EH (cell line): ENCODE results near the gene IGSF1.

ENCODE experiments used
- DNase-seq: peaks from one replicate; pipeline ENCODE4 v3.0.0-alpha.2; 2015; ENCODE audit warnings: low read depth

Gene IGSF1, protein sequence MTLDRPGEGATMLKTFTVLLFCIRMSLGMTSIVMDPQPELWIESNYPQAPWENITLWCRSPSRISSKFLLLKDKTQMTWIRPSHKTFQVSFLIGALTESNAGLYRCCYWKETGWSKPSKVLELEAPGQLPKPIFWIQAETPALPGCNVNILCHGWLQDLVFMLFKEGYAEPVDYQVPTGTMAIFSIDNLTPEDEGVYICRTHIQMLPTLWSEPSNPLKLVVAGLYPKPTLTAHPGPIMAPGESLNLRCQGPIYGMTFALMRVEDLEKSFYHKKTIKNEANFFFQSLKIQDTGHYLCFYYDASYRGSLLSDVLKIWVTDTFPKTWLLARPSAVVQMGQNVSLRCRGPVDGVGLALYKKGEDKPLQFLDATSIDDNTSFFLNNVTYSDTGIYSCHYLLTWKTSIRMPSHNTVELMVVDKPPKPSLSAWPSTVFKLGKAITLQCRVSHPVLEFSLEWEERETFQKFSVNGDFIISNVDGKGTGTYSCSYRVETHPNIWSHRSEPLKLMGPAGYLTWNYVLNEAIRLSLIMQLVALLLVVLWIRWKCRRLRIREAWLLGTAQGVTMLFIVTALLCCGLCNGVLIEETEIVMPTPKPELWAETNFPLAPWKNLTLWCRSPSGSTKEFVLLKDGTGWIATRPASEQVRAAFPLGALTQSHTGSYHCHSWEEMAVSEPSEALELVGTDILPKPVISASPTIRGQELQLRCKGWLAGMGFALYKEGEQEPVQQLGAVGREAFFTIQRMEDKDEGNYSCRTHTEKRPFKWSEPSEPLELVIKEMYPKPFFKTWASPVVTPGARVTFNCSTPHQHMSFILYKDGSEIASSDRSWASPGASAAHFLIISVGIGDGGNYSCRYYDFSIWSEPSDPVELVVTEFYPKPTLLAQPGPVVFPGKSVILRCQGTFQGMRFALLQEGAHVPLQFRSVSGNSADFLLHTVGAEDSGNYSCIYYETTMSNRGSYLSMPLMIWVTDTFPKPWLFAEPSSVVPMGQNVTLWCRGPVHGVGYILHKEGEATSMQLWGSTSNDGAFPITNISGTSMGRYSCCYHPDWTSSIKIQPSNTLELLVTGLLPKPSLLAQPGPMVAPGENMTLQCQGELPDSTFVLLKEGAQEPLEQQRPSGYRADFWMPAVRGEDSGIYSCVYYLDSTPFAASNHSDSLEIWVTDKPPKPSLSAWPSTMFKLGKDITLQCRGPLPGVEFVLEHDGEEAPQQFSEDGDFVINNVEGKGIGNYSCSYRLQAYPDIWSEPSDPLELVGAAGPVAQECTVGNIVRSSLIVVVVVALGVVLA (N-terminal part only)

GRCh38 chrX:131288738-131289511, at the start of gene IGSF1:
TSS of gene IGSF1 (minus strand) at chrX:131289306. CDS start at chrX:131286674, 2,632 bp downstream.
- no peak for DNase-seq

GRCh38 chrX:131332331-131332730, 43.2 kb upstream of the IGSF1 start:
- DNase-seq = no peak

DNA sequence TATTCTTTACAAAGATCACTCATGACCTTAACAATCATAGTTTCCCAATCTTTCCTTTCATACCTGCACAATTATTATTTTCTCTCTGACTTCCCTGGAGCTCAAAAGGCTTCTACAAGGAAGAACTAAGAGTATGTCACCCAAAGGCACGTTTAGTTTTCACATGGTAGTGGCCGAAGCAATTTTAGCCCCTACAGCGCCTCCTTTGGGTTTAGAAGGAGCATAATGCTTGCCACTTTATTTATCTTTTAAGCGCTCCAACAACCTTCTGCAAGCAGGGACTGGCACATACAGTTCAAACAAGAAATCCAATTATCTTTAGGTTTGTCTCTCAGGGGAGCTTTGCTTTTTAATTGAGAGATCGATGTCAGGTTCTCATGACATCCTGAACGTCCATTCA, 42.0 kb upstream of the IGSF1 start:
- DNase-seq = no peak

GRCh38 chrX:131330735-131331134, 41.6 kb upstream of the IGSF1 start:
- DNase-seq = no peak

GRCh38 chrX:131322651-131323050, 33.5 kb upstream of the IGSF1 start:
- DNase-seq = no peak

- no peak for DNase-seq
Observed at GRCh38 chrX:131317326-131317725, 28.2 kb upstream of the IGSF1 start.

DNA sequence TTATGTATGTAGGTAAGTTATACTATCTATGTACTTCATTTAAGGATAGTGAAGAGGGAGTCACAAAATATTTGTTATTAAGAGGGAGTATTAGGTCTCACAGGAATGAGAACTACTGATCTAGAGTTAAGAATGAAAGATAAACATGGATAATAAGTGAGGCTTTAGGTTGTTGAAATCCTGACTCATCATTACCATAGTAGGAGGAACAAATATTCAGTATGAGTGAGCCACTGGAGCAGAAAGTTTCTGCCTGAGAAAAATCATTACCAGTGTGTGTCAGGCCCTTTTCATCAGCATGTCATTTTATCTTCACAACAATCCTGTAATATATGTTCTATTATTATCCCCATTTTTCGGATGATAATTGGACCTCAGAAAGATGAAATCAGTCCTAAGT, 27.2 kb upstream of the IGSF1 start:
- DNase-seq = no peak

- no peak for DNase-seq
Observed at GRCh38 chrX:131308980-131309379, 19.9 kb upstream of the IGSF1 start.

DNA sequence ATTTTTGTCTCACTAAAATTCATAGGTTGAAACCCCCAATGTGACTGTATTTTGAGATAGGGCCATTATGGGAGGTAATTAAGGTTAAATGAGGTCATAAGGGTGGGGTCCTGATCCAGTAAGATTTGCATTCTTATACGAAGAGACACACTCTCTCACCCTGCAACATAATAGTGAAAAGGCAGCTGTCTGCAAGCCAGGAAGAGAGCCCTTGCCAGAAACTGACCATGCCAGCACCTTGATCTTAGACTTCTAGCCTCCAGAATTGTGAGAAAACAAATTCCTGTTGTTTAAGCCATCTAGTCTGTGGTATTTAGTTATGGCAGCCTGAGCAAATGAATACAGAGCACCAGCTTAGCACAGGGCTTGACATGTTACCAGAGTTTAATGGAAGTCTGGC, 17.5 kb upstream of the IGSF1 start:
- DNase-seq = no peak

- no peak for DNase-seq
Observed at GRCh38 chrX:131305926-131306325, 16.8 kb upstream of the IGSF1 start.

DNA sequence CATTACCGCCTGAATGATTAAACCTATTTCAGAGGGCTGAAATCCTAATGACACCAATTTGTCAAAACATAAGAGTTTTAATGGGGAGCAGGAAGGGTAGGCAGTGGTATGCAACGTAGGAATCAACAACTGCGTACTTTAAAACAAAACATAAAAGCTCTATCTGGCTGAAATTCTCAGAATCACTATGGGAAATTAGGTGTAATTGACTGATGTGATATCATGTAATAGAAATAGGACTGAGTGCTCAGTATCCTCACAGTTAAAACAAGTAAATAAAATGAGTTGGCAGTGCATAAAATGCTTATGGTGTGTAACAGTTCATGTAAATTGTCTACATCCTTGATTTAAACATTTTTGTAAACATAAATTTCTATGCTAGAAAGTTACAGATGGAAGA, 13.6 kb upstream of the IGSF1 start:
- DNase-seq = no peak

DNA sequence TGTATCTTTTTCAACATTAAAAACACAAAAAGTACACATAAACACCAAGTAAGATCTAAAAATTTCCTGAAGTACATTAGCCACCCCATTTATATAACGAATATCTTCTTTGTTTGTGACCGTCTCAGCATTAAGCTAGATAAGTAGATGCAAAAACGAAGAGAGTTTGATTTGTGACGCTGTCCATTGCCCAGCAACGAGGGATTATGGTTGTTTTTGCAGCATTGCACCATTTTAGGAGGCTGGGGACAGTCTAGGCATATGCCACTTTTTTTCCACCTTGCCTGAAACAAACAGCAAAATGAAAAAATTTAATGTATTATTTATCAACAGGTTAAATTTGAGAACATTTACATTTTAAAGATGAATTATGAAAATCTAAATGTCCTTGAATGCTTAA, 12.0 kb upstream of the IGSF1 start:
- DNase-seq = no peak

DNA sequence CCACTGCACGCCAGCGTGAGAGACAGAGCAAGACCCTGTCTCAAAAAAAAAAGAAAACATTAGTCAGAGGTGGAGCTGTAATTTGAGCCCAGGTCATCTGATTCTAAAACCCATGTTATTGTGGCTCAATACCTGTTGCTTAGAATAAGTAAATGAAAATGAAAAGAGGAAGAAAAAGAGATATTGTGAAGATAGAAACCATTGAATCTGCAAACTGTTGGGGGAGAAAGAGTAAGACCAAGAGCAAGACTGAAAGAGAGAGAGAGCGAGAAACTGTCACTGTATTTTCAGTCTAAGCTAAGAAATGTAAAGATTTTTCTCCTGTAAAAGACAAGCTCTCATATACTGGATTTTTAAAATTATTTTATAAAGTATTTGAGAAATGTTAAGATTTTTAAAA, 9.7 kb upstream of the IGSF1 start:
- no peak for DNase-seq

DNA sequence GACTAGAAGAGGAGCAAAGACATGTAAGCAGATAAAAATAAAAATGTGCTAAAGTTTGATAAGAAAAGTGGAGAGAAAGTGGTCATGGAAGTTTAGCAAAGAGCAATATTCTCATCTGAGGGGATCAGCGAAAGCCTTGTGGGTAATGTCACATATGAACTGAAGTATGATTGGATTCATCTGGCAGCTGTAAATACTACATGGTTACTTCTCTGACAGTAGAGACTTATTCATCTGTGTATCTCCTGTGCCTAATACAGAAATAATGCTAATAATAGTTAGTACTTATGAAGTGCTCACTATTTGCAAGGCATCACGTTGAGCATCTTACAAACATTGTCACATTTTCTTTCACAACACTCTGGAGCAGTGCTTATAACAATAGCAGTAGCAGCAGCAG, 8.9 kb upstream of the IGSF1 start:
- DNase-seq = no peak

GRCh38 chrX:131289527-131289926, 421 bp upstream of the IGSF1 start:
- no peak for DNase-seq

- DNase-seq = no peak
Observed at GRCh38 chrX:131288188-131288587, 918 bp downstream of the IGSF1 start.

DNA sequence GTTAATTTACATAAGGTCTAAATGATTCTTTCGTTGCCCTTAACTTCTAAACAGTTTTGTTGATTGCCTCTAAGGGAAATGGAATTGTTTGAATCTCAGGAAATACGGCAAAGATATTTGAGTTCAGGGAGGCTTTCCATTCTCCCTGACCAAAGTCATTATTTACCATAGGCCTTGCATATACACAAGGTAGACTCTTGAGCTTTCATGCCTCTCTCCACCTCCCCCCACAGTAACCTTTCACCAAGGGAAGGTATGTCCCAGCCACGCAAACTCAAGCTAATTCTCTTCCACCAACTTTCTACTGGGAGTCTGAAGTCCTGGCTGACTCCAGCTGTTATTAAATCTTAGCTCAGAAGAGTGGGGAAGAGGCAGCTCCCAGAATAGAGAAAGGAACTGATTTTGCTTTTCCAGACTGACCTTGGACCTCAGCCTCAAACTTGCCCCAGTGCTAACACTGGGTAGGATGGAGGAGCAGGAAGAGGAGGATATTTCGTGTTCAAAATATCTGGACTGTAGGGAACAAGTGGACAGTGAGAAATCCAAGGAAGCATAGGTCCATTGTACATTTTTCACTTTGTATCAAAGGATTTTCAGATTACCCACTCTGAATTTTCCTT, 1.4 kb downstream of the IGSF1 start:
- DNase-seq = no peak

GRCh38 chrX:131279617-131280016, 9.5 kb downstream of the IGSF1 start:
- no peak for DNase-seq

DNA sequence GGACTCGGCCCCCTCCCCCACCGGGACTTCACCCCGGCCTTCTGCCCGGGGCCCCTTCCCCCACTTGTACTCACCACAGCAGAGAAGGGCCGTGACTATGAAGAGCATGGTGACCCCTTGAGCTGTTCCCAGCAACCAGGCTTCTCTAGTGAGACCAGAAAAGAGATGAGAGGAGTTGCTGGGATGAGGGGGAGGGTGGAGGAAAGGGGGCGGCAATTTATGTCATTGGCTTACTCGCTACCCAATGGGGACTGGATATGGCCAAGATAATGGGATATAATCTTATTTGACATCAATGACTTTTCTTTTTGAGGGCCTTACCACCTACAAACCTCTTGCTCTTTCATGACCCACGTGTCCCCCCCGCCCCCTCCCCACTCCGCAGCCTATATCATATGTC, 9.9 kb downstream of the IGSF1 start:
- DNase-seq = no peak

DNA sequence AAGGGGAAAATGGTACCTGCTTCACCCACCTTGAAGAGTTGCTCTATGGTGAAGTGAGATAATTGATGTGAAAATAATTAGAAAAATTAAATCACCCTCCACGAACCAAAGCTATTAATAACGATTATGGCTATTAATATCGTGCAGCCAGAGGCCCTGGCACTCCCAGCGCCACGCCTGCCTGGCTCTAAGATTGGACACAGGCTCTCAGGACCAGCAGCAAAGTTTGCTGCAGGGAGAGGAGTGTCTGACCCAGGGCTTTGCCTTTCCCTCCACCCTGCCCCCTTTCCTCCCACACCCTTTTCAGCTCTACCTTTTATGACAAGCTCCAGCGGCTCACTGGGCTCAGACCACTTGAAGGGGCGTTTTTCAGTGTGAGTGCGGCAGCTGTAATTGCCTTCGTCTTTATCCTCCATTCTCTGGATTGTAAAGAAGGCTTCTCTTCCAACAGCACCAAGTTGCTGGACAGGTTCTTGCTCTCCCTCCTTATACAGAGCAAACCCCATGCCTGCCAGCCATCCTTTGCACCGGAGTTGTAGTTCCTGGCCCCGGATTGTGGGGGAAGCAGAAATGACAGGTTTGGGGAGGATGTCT, 11.5 kb downstream of the IGSF1 start:
- no peak for DNase-seq

- DNase-seq = no peak
Observed at GRCh38 chrX:131273011-131273410, 16.1 kb downstream of the IGSF1 start.
